Stimulated activated naive CD8-positive, alpha-beta T cell treated with anti-CD3 and anti-CD28 coated beads, Interleukin-15, Interleukin-2, amounts not matched to agents 100 ng/mL and 50 ng/mL, for 24 hours (primary cell): Measurements from ENCODE around the gene NKAIN2.

Experiments
- H3K27ac Mint-ChIP-seq: one replicate; pipeline ENCODE4 v1.8.0; 2021; ENCODE audit warnings: mild to moderate bottlenecking, mixed read lengths
- H3K27me3 Mint-ChIP-seq: one replicate; pipeline ENCODE4 v1.8.0; 2021; ENCODE audit warnings: mixed read lengths
- H3K36me3 Mint-ChIP-seq: one replicate; pipeline ENCODE4 v1.8.0; 2021; ENCODE audit warnings: low read depth, mixed read lengths
- H3K4me1 Mint-ChIP-seq: one replicate; pipeline ENCODE4 v1.8.0; 2021; ENCODE audit warnings: low read depth, mixed read lengths
- H3K4me3 Mint-ChIP-seq: one replicate; pipeline ENCODE4 v1.8.0; 2021; ENCODE audit warnings: mild to moderate bottlenecking, mixed read lengths
- H3K9me3 Mint-ChIP-seq: one replicate; pipeline ENCODE4 v1.8.0; 2021; ENCODE audit warnings: mixed read lengths

NKAIN2 gene

GRCh38 chr6:124742971-124743370 lies 939.3 kb downstream of the NKAIN2 start:
- H3K36me3 Mint-ChIP-seq, result no peaks in the 10 kb centered on the region

GRCh38 chr6:124743420-124743819 lies 939.8 kb downstream of the NKAIN2 start:
- Mint-ChIP-seq H3K9me3 (no peaks in the 10 kb centered on the region), H3K4me1 (no peaks in the 10 kb centered on the region), H3K27me3 (no peaks in the 10 kb centered on the region), H3K27ac (no peak overlapping the region), H3K4me3 (no peak overlapping the region), H3K36me3 (no peaks in the 10 kb centered on the region)

More at GRCh38 chr6:124742971-124743370, 939.3 kb downstream of the NKAIN2 start:
- Mint-ChIP-seq H3K4me3 (no peak overlapping the region), H3K9me3 (no peaks in the 10 kb centered on the region), H3K27ac (no peak overlapping the region), H3K27me3 (no peaks in the 10 kb centered on the region), H3K4me1 (no peaks in the 10 kb centered on the region)

- Mint-ChIP-seq H3K9me3 (no peaks in the 10 kb centered on the region), H3K36me3 (no peaks in the 10 kb centered on the region), H3K27ac (no peak overlapping the region), H3K4me3 (no peak overlapping the region), H3K27me3 (no peaks in the 10 kb centered on the region), H3K4me1 (no peaks in the 10 kb centered on the region)
Measured at GRCh38 chr6:124747349-124747748, 943.7 kb downstream of the NKAIN2 start.

GRCh38 chr6:124748778-124749177 lies 945.1 kb downstream of the NKAIN2 start:
- Mint-ChIP-seq H3K27me3 (no peaks in the 10 kb centered on the region), H3K27ac (no peak overlapping the region), H3K36me3 (no peaks in the 10 kb centered on the region), H3K9me3 (no peaks in the 10 kb centered on the region), H3K4me1 (no peaks in the 10 kb centered on the region), H3K4me3 (no peak overlapping the region)

GRCh38 chr6:124753001-124753400 lies 949.3 kb downstream of the NKAIN2 start:
- no peaks in the 10 kb centered on the region for H3K36me3 Mint-ChIP-seq
- H3K27ac Mint-ChIP-seq, result no peak overlapping the region
- peaks cover 4% of the 10 kb centered on the region for H3K9me3 Mint-ChIP-seq
- no peaks in the 10 kb centered on the region for H3K27me3 Mint-ChIP-seq
- H3K4me1 Mint-ChIP-seq, result no peaks in the 10 kb centered on the region
- no peak overlapping the region for H3K4me3 Mint-ChIP-seq

GRCh38 chr6:124753562-124754105 lies 950.0 kb downstream of the NKAIN2 start:
- no peaks in the 10 kb centered on the region for H3K4me1 Mint-ChIP-seq
- no peak overlapping the region for H3K4me3 Mint-ChIP-seq
- no peaks in the 10 kb centered on the region for H3K36me3 Mint-ChIP-seq
- no peak overlapping the region for H3K27ac Mint-ChIP-seq
- peaks cover 4% of the 10 kb centered on the region for H3K9me3 Mint-ChIP-seq
- no peaks in the 10 kb centered on the region for H3K27me3 Mint-ChIP-seq

GRCh38 chr6:124755321-124755720 lies 951.7 kb downstream of the NKAIN2 start:
- no peaks in the 10 kb centered on the region for H3K4me1 Mint-ChIP-seq
- no peaks in the 10 kb centered on the region for H3K27me3 Mint-ChIP-seq
- H3K27ac Mint-ChIP-seq, result no peak overlapping the region
- H3K4me3 Mint-ChIP-seq, result no peak overlapping the region
- peaks cover 4% of the 10 kb centered on the region for H3K9me3 Mint-ChIP-seq
- no peaks in the 10 kb centered on the region for H3K36me3 Mint-ChIP-seq

- H3K36me3 Mint-ChIP-seq, result no peaks in the 10 kb centered on the region
Measured at GRCh38 chr6:124757560-124757959, 953.9 kb downstream of the NKAIN2 start.

GRCh38 chr6:124758663-124759062 lies 955.0 kb downstream of the NKAIN2 start:
- H3K36me3 Mint-ChIP-seq, result no peaks in the 10 kb centered on the region
- no peaks in the 10 kb centered on the region for H3K27me3 Mint-ChIP-seq
- no peak overlapping the region for H3K27ac Mint-ChIP-seq
- peaks cover 4% of the 10 kb centered on the region for H3K9me3 Mint-ChIP-seq
- H3K4me1 Mint-ChIP-seq, result no peaks in the 10 kb centered on the region
- no peak overlapping the region for H3K4me3 Mint-ChIP-seq

More at GRCh38 chr6:124757560-124757959, 953.9 kb downstream of the NKAIN2 start:
- H3K9me3 Mint-ChIP-seq, result peaks cover 4% of the 10 kb centered on the region
- H3K4me3 Mint-ChIP-seq, result no peak overlapping the region
- H3K4me1 Mint-ChIP-seq, result no peaks in the 10 kb centered on the region
- no peak overlapping the region for H3K27ac Mint-ChIP-seq
- no peaks in the 10 kb centered on the region for H3K27me3 Mint-ChIP-seq

GRCh38 chr6:124765280-124765679 lies 961.6 kb downstream of the NKAIN2 start:
- Mint-ChIP-seq H3K9me3 (no peaks in the 10 kb centered on the region), H3K4me1 (no peaks in the 10 kb centered on the region), H3K27ac (no peak overlapping the region), H3K4me3 (no peak overlapping the region), H3K27me3 (no peaks in the 10 kb centered on the region), H3K36me3 (no peaks in the 10 kb centered on the region)

- no peaks in the 10 kb centered on the region for H3K36me3 Mint-ChIP-seq
- H3K9me3 Mint-ChIP-seq, result no peaks in the 10 kb centered on the region
- no peak overlapping the region for H3K4me3 Mint-ChIP-seq
- no peaks in the 10 kb centered on the region for H3K27me3 Mint-ChIP-seq
- H3K27ac Mint-ChIP-seq, result no peak overlapping the region
- H3K4me1 Mint-ChIP-seq, result no peaks in the 10 kb centered on the region
Measured at GRCh38 chr6:124768224-124768623, 964.6 kb downstream of the NKAIN2 start.

- Mint-ChIP-seq H3K9me3 (no peaks in the 10 kb centered on the region), H3K36me3 (no peaks in the 10 kb centered on the region), H3K4me1 (no peaks in the 10 kb centered on the region), H3K27ac (no peak overlapping the region), H3K27me3 (no peaks in the 10 kb centered on the region), H3K4me3 (no peak overlapping the region)
Measured at GRCh38 chr6:124769811-124770544, 966.3 kb downstream of the NKAIN2 start.

GRCh38 chr6:124770784-124771183 lies 967.1 kb downstream of the NKAIN2 start:
- Mint-ChIP-seq H3K4me3 (no peak overlapping the region), H3K27me3 (no peaks in the 10 kb centered on the region), H3K36me3 (no peaks in the 10 kb centered on the region), H3K4me1 (no peaks in the 10 kb centered on the region), H3K9me3 (no peaks in the 10 kb centered on the region), H3K27ac (no peak overlapping the region)

GRCh38 chr6:124772733-124773319 lies 969.2 kb downstream of the NKAIN2 start:
- no peaks in the 10 kb centered on the region for H3K27me3 Mint-ChIP-seq
- no peaks in the 10 kb centered on the region for H3K36me3 Mint-ChIP-seq
- H3K9me3 Mint-ChIP-seq, result no peaks in the 10 kb centered on the region
- H3K27ac Mint-ChIP-seq, result no peak overlapping the region
- no peak overlapping the region for H3K4me3 Mint-ChIP-seq
- no peaks in the 10 kb centered on the region for H3K4me1 Mint-ChIP-seq

- H3K27me3 Mint-ChIP-seq, result no peaks in the 10 kb centered on the region
Measured at GRCh38 chr6:124775121-124775520, 971.5 kb downstream of the NKAIN2 start.

More at GRCh38 chr6:124775121-124775520, 971.5 kb downstream of the NKAIN2 start:
- Mint-ChIP-seq H3K4me1 (no peaks in the 10 kb centered on the region), H3K4me3 (no peak overlapping the region), H3K36me3 (no peaks in the 10 kb centered on the region), H3K27ac (no peak overlapping the region), H3K9me3 (peaks cover 4% of the 10 kb centered on the region)
